Measurements from ENCODE around the gene PIK3R6. TPM values are rescaled to one million over a fixed set of nuclear protein-coding genes. Genes with fewer than 3 reads are reported as not detected.

PIK3R6 gene
- total RNA-seq, 4 donors from 2014 or later = 0.30 to 5.1 (median 1.5) TPM

DNA sequence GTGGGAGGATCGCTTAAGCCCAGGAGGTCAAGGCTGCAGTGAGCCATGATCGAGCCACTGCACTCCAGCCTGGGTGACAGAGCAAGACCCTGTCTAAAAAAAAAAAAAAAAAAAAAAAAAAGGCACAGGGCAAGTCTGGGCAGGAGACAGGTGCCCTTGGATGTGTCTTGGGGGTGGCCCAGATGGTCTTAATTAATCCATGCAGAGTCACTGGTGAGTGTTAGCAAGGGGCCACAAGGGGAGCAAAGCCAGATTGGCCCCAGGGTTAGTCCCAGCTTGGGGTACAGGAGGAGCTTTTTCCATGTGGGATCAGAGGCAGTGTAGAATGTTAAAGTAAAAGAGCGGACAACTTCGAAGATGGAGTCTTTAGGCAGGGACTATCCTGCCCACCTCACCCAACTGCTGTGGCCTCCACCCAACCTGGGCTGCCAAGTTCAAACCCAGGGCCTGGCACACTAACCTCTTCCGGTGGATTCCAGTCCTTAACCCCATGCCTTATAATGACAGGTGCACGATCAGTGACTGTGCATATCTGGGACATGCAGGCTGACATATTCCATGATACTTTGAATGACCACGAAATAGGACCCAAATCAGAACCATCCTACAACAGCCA, 36.1 kb downstream of the PIK3R6 start:
- Histone ChIP-seq H3K36me3 (no peaks in the 10 kb centered on the region), H3K4me3 (no peak overlapping the region), H3K27ac (no peak overlapping the region), H3K27me3 (peaks cover 48% of the 10 kb centered on the region), H3K4me1 (no peaks in the 10 kb centered on the region), H3K9me3 (no peaks in the 10 kb centered on the region)
- no peak for TF ChIP-seq POLR2A (IDR thresholded peaks at IDR 0.05)
- TF ChIP-seq, protein P1, sequence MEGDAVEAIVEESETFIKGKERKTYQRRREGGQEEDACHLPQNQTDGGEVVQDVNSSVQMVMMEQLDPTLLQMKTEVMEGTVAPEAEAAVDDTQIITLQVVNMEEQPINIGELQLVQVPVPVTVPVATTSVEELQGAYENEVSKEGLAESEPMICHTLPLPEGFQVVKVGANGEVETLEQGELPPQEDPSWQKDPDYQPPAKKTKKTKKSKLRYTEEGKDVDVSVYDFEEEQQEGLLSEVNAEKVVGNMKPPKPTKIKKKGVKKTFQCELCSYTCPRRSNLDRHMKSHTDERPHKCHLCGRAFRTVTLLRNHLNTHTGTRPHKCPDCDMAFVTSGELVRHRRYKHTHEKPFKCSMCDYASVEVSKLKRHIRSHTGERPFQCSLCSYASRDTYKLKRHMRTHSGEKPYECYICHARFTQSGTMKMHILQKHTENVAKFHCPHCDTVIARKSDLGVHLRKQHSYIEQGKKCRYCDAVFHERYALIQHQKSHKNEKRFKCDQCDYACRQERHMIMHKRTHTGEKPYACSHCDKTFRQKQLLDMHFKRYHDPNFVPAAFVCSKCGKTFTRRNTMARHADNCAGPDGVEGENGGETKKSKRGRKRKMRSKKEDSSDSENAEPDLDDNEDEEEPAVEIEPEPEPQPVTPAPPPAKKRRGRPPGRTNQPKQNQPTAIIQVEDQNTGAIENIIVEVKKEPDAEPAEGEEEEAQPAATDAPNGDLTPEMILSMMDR (IDR thresholded peaks at IDR 0.05) = no peak
- TF ChIP-seq POLR2AphosphoS5 (IDR thresholded peaks at IDR 0.05) = no peak
- TF ChIP-seq EP300 (IDR thresholded peaks at IDR 0.05) = no peak
- WGBS = 74% methylated on average over 7 of the region's 7 CpGs
- DNase-seq (ENCODE audit: low spot score in 2 of 2) = peak in 1 of 2 donors; percentile 53

DNA sequence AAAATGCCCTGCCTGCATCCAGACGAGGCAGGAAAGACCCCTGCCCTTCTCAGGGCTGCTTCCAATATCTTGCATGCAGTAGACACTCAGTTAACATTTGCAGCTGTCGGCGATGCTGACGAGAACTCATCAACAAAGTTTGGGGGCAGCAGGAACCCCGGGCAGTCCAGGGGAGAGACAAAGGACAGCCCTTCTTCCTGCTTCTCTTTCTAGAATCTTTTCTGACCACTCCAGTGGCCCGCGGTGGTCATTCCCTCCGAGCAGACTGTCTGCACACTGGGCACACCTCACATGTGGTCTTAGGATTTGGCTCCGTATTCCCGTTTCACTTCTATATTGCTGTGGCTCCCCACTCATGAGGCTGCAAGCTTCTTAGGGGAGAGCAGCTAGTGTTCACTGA, 37.3 kb downstream of the PIK3R6 start:
- Histone ChIP-seq H3K27me3 (peaks cover 38% of the 10 kb centered on the region), H3K4me3 (no peak overlapping the region), H3K9me3 (no peaks in the 10 kb centered on the region), H3K36me3 (no peaks in the 10 kb centered on the region), H3K4me1 (no peaks in the 10 kb centered on the region), H3K27ac (no peak overlapping the region)
- 83% methylated on average over 10 of the region's 10 CpGs for WGBS
- no peak for DNase-seq (ENCODE audit: low spot score in 2 of 2)
- TF ChIP-seq POLR2AphosphoS5 (IDR thresholded peaks at IDR 0.05) (no peak), POLR2A (IDR thresholded peaks at IDR 0.05) (no peak), EP300 (IDR thresholded peaks at IDR 0.05) (no peak)
- TF ChIP-seq, protein P1 (IDR thresholded peaks at IDR 0.05) = no peak

DNA sequence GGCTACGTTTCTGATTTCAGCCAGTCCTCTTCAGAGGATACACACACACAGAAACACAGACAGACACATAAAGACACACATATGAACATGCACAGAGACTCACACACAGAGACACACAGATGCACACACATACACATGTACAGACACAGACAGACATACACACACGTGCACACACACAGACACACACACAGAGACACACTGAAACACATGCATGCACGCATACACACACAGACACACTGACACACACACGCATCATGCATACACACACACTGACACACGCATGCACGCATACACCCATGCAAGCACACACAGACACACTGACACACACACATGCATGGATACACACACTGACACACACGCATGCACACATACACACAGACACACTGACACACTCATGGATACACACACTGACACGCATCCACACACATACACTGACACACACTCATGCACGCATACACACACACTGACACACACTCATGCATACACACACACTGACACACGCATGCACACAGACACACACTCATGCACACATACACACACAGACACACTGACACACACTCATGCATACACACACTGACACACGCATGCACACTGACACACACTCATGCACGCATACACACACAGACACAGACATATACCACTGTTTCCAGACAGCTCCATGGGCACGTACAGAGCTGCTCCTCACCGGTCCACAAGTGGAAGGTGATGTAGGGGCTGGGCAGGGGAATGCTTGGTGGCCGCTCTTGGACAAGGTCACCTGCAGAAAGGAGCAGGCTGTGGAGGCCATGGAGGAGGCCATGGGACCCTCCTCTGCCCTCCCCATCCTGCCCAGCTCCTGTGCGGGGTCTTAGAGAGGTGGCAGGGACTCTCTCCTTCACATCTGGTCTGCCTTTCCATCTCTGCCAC, 38.2 kb downstream of the PIK3R6 start:
- WGBS = 86% methylated on average over 11 of the region's 16 CpGs
- TF ChIP-seq POLR2AphosphoS5 (IDR thresholded peaks at IDR 0.05) (no peak), EP300 (IDR thresholded peaks at IDR 0.05) (no peak), POLR2A (IDR thresholded peaks at IDR 0.05) (no peak)
- TF ChIP-seq, protein P1 (IDR thresholded peaks at IDR 0.05) = no peak
- Histone ChIP-seq H3K4me1 (no peaks in the 10 kb centered on the region), H3K4me3 (no peak overlapping the region), H3K36me3 (no peaks in the 10 kb centered on the region), H3K27me3 (peaks cover 37% of the 10 kb centered on the region), H3K27ac (no peak overlapping the region), H3K9me3 (peaks cover 4% of the 10 kb centered on the region)
- peak in 1 of 2 donors; percentile 50 for DNase-seq (ENCODE audit: low spot score in 2 of 2)

DNA sequence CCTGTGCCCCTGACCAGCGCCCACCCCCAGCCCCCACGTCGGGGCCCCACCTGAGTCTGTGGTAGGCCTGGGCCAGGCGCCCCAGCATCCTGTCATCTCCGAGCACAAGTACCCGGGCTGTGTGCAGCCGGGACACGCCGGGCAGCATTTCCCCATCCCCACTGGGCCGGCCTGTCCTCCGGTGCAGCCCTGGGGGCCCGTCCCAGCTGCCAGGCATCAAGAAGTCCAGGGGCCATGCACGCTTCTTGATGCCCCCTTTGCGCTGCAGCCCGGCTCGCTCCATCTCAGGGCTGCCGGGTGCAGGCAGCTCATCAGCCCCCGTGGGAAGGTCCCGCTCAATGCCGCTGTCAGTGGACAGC, 39.0 kb downstream of the PIK3R6 start:
- Histone ChIP-seq H3K27me3 (peaks cover 34% of the 10 kb centered on the region), H3K27ac (no peak overlapping the region), H3K4me3 (no peak overlapping the region), H3K9me3 (peaks cover 4% of the 10 kb centered on the region), H3K36me3 (no peaks in the 10 kb centered on the region), H3K4me1 (no peaks in the 10 kb centered on the region)
- TF ChIP-seq POLR2AphosphoS5 (IDR thresholded peaks at IDR 0.05) = no peak
- no peak for TF ChIP-seq POLR2A (IDR thresholded peaks at IDR 0.05)
- TF ChIP-seq, protein P1 (IDR thresholded peaks at IDR 0.05) = no peak
- no peak for TF ChIP-seq EP300 (IDR thresholded peaks at IDR 0.05)
- 65% methylated on average over 5 of the region's 20 CpGs for WGBS
- peak in 1 of 2 donors; percentile 48 for DNase-seq (ENCODE audit: low spot score in 2 of 2)

DNA sequence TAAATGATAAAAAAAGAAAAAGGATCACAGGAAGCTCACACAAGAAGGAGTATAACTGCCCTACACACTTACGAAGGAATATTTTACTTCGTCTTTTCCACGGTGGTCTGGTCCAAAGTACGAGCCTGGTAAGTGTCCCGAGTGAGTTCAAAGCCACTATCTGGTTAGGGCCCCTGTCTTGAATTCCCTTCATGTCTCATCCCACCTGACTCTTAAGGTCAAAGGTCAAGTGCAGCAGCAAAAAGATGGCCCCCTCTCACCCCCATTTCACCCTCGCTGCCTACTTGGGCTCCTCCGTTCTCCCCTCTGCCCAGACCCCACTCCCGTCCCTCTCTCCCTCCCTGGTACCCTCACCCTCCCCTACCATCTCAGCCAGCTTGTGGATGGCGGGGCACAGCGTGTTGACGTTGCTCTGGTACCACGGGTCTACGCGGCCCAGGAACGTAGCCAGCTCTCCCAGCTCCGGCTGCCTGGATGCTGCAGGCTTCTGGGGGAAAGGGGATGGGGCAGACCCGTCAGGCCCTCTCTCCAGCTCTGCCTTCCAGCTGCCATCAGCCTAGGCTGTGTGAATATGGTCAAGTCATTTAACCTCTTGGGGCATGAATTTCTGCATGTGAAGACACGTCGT, 40.6 kb downstream of the PIK3R6 start:
- no peak for DNase-seq (ENCODE audit: low spot score in 2 of 2)
- Histone ChIP-seq H3K36me3 (no peaks in the 10 kb centered on the region), H3K4me1 (no peaks in the 10 kb centered on the region), H3K27ac (no peak overlapping the region), H3K4me3 (no peak overlapping the region), H3K27me3 (peaks cover 24% of the 10 kb centered on the region), H3K9me3 (peaks cover 4% of the 10 kb centered on the region)
- 71% methylated on average over 14 of the region's 19 CpGs for WGBS
- TF ChIP-seq, protein P1 (IDR thresholded peaks at IDR 0.05) = no peak
- TF ChIP-seq POLR2AphosphoS5 (IDR thresholded peaks at IDR 0.05) = no peak
- no peak for TF ChIP-seq POLR2A (IDR thresholded peaks at IDR 0.05)
- no peak for TF ChIP-seq EP300 (IDR thresholded peaks at IDR 0.05)
